ENCODE data around the gene TXN2. TPM values are rescaled to one million over a fixed set of nuclear protein-coding genes. Genes with fewer than 3 reads are reported as not detected.
"Not testable (repeated sequence)": the region's sequence is repeated elsewhere in the genome, so short reads cannot be mapped to it uniquely, and the experiment has no call there.

Gene TXN2, protein sequence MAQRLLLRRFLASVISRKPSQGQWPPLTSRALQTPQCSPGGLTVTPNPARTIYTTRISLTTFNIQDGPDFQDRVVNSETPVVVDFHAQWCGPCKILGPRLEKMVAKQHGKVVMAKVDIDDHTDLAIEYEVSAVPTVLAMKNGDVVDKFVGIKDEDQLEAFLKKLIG
- total RNA-seq (10 to 100 TPM; 22.0 to 39.0 TPM), polyA plus RNA-seq (ENCODE audit: insufficient read length in 2 of 2) (100 to 1,000 TPM; 131 to 135 TPM)
- long read RNA-seq, donor 1, transcript TXN2-201 (4 exons, 1,736 nt): major isoform, 76 of 140 reads
- long read RNA-seq, donor 1, partial matches to known transcripts: 59 of 140 reads
- long read RNA-seq, donor 1, other reads (novel, unspliced or antisense): 0 of 140 reads
- long read RNA-seq, donor 2, transcript TXN2-201 (4 exons, 1,736 nt): major isoform, 36 of 44 reads
- long read RNA-seq, donor 2, partial matches to known transcripts: 6 of 44 reads
- long read RNA-seq, donor 2, other reads (novel, unspliced or antisense): 0 of 44 reads
- long read RNA-seq, donor 3, transcript TXN2-201 (4 exons, 1,736 nt): major isoform, 29 of 47 reads
- long read RNA-seq, donor 3, partial matches to known transcripts: 17 of 47 reads
- long read RNA-seq, donor 3, other reads (novel, unspliced or antisense): 0 of 47 reads
- long read RNA-seq, donor 4, transcript TXN2-201 (4 exons, 1,736 nt): major isoform, 44 of 72 reads
- long read RNA-seq, donor 4, partial matches to known transcripts: 25 of 72 reads
- long read RNA-seq, donor 4, other reads (novel, unspliced or antisense): 0 of 72 reads

DNA sequence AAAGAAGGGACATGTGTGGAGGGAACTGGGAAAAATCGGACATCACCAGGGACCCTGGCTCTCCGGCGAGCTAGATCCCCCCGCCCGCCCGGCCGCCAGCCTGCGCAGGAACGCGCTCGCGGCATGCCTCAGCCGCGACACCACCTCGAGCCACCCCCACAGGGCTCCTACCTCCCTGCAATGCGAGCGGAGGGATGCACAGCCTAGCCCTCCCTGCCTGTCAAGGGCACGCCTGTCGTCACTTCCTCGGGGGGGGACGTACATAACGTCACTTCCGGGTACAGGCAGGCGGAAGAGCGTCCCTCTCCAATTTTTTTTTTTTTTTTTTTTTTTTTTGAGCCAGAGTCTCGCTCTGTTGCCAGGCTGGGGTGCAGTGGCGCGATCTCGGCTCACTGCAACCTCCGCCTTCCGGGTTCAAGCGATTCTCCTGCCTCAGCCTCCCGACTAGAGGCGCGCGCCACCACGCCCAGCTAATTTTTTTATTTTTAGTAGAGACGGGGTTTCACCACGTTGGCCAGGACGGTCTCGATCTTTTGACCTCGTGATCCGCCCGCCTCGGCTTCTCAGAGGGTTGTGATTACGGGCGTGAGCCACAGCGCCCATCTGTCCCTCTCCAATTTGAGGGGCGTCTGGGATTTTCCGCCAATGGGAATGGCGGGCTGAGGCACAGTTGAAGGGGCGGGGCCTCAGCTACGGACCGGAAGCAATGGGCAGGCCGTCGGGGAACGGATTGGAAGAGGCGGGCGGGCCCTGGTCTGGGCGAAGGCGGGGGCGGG lies at the start of gene TXN2:
TXN2 (minus strand) TSS at position 248 of the 776 bp plus-strand sequence. CDS start 803 bp downstream, outside the sequence.
- no peaks in the 10 kb centered on the region for H3K9me3 ChIP-seq (ENCODE audit: control insufficient read depth, insufficient read depth, low read length)
- H3K27me3 ChIP-seq (ENCODE audit: control insufficient read depth, insufficient read depth, low read length): no peaks in the 10 kb centered on the region
- peak within 1 kb of the TSS; percentile 95 for H3K27ac ChIP-seq (ENCODE audit: low read depth, low read length)
- peaks cover 33% of the 10 kb centered on the region for H3K36me3 ChIP-seq (ENCODE audit: control insufficient read depth, insufficient read depth, low read length)
- H3K4me1 ChIP-seq (ENCODE audit: control insufficient read depth, insufficient read depth, low read length): peaks cover 13% of the 10 kb centered on the region
- peak; percentile 91 to 99 (median 94) for DNase-seq (ENCODE audit: low read depth in 4 of 6, low spot score in 6 of 6)
- H3K4me3 ChIP-seq (ENCODE audit: low read depth, low read length): peak within 1 kb of the TSS; percentile 74
- 0% methylated on average over 48 of the region's 62 CpGs for WGBS (ENCODE audit: insufficient coverage)

DNA sequence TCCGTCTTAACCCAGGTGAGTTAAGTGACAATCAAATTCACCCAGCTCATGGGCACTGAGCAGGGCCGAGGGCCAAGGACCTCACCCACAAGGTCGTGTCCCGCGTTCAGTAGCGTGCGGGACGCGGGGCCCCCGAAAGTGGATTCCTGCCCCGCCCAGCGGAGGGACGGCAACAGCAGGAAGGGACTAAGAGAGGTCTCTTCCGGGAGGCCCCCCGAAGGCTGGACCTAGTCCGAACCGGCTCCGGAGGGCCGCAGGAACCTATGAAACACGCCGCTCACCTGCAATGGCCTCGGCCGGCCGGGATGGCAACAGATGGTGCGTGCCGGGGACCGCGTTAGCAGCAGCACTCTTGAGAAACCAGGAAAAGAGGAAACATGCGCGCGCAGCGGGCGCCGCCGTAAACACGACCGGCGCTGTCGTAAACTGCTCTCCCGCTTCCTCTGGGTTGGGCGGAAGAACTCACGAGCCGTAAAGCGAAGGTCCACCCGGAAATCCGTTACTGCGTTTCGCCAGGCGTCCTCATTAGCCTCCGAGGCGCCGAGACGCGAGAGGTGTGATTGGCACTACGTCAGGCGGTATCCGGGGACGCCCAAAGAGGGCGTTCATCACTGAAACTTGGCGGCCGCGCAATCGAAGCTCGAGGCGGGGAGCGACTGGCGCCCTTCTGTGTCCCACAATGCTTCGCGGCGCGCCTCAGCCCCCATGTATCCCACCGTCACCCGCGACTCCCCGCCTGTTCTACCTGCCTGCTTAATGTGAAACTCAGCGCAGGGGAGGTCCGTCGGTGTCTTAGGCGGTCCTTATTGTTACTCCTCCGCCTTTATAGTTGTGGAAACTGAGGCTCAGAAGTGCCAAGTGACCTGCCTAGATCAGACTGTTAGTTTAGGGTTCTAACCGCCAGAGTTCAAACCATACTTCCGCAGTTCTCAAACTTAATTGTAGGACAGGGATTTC lies 47.6 kb upstream of the TXN2 start, which contains the start of gene EIF3D:
EIF3D (minus strand) TSS at position 372 of the 957 bp plus-strand sequence. CDS start 3,045 bp downstream, outside the sequence.
- Histone ChIP-seq H3K36me3 (ENCODE audit: control insufficient read depth, insufficient read depth, low read length) (peaks cover 12% of the 10 kb centered on the region), H3K27ac (ENCODE audit: low read depth, low read length) (peak within 1 kb of the TSS; percentile 98), H3K4me1 (ENCODE audit: control insufficient read depth, insufficient read depth, low read length) (peaks cover 18% of the 10 kb centered on the region), H3K4me3 (ENCODE audit: low read depth, low read length) (peak within 1 kb of the TSS; percentile 97), H3K27me3 (ENCODE audit: control insufficient read depth, insufficient read depth, low read length) (no peaks in the 10 kb centered on the region), H3K9me3 (ENCODE audit: control insufficient read depth, insufficient read depth, low read length) (no peaks in the 10 kb centered on the region)
- WGBS (ENCODE audit: insufficient coverage): under 1% methylated on average over 81 of the region's 82 CpGs
- DNase-seq (ENCODE audit: low read depth in 4 of 6, low spot score in 6 of 6): peak; percentile 96 to 100 (median 98)

DNA sequence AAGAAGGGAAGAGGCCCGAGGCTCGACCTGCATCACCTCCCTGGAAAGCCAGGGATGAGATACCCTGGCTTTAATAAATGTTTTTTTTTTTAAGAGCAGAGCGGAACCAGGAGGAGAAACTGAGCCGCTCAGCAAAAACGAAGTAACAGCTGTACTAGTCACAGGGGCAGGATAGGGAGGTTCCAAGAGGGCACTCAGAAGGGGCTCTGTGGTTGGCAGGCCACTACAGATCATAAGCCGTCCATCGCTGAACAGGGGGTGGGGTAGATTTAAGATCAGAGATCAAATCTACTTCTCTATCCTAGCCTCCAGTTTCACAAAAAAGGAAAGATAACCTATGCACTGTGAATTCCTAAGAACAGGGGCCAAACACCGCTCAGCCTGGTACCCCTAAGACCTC lies 46.9 kb upstream of the TXN2 start:
- Histone ChIP-seq H3K4me3 (ENCODE audit: low read depth, low read length) (peak overlapping the region; percentile 97), H3K27ac (ENCODE audit: low read depth, low read length) (peak overlapping the region; percentile 98), H3K4me1 (ENCODE audit: control insufficient read depth, insufficient read depth, low read length) (peaks cover 18% of the 10 kb centered on the region), H3K36me3 (ENCODE audit: control insufficient read depth, insufficient read depth, low read length) (peaks cover 16% of the 10 kb centered on the region), H3K27me3 (ENCODE audit: control insufficient read depth, insufficient read depth, low read length) (no peaks in the 10 kb centered on the region), H3K9me3 (ENCODE audit: control insufficient read depth, insufficient read depth, low read length) (no peaks in the 10 kb centered on the region)
- no peak for DNase-seq (ENCODE audit: low read depth in 4 of 6, low spot score in 6 of 6)
- 18% methylated on average over 5 of the region's 8 CpGs for WGBS (ENCODE audit: insufficient coverage)

DNA sequence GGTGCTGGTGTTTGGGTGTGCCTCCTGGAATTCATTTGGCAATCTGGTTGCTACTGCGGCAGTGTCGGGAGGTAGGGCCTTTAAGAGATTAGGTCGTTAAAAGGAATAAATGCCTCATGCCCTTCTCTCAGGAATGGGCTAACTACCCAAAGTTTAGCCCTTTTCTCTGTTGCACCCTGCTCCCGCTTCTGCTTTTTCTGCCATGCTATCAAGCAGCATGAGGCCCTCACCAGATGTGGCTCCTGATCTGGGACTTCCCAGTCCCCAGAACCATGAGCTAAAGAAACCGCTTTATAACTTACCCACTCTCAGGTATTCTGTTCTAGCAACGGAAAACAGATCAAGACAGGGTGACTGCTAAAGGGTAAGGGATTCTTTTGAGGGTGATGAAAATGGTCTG lies 41.2 kb upstream of the TXN2 start:
- WGBS (ENCODE audit: insufficient coverage): 97% methylated on average over 4 of the region's 6 CpGs
- H3K36me3 ChIP-seq (ENCODE audit: control insufficient read depth, insufficient read depth, low read length): peaks cover 67% of the 10 kb centered on the region
- H3K9me3 ChIP-seq (ENCODE audit: control insufficient read depth, insufficient read depth, low read length): no peaks in the 10 kb centered on the region
- H3K27me3 ChIP-seq (ENCODE audit: control insufficient read depth, insufficient read depth, low read length): no peaks in the 10 kb centered on the region
- H3K27ac ChIP-seq (ENCODE audit: low read depth, low read length): no peak overlapping the region
- DNase-seq (ENCODE audit: low read depth in 4 of 6, low spot score in 6 of 6): no peak
- no peaks in the 10 kb centered on the region for H3K4me1 ChIP-seq (ENCODE audit: control insufficient read depth, insufficient read depth, low read length)
- H3K4me3 ChIP-seq (ENCODE audit: low read depth, low read length): no peak overlapping the region

DNA sequence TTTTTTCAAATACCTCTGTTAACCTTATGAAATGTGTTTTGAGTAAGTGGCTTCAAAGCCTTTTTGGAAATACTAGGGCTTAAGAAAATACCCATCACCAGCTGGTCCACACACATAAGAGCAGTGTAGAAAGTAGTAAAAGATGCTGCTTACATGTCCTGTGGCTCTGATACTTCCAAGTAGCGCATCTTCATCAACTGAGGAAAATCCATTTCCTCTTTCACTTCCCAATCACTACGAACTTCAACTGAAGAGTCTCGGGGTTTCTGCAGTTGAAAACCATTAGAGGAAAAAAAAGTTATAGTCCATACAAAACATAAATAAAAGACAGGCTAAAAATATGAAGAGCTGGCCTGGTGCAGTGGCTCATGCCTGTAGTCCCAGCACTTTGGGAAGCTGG lies 39.0 kb upstream of the TXN2 start:
- H3K27me3 ChIP-seq (ENCODE audit: control insufficient read depth, insufficient read depth, low read length): no peaks in the 10 kb centered on the region
- H3K9me3 ChIP-seq (ENCODE audit: control insufficient read depth, insufficient read depth, low read length): no peaks in the 10 kb centered on the region
- no peak for DNase-seq (ENCODE audit: low read depth in 4 of 6, low spot score in 6 of 6)
- no peaks in the 10 kb centered on the region for H3K4me1 ChIP-seq (ENCODE audit: control insufficient read depth, insufficient read depth, low read length)
- no peak overlapping the region for H3K27ac ChIP-seq (ENCODE audit: low read depth, low read length)
- no peak overlapping the region for H3K4me3 ChIP-seq (ENCODE audit: low read depth, low read length)
- WGBS (ENCODE audit: insufficient coverage): no CpG with 5 or more reads among the region's 3 CpGs
- peaks cover 80% of the 10 kb centered on the region for H3K36me3 ChIP-seq (ENCODE audit: control insufficient read depth, insufficient read depth, low read length)

DNA sequence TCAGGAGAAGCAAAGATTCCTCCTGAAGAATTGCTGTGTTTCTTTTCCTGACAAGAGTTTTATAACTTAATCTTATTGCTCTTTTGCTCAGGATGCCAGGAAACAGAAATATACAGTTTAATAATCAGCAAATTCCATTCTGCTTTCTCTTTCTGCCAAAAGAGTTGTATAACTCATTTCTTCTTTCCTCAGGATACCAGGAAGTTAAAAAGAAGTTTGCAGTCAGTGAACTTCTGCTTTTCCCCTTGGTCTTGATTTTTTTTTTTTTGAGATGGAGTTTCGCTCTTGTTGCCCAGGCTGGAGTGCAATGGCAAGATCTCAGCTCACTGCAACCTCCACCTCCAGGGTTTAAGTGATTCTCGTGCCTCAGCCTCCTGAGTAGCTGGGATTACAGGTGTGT lies 38.5 kb upstream of the TXN2 start:
- not testable (repeated sequence) for H3K27ac ChIP-seq (ENCODE audit: low read depth, low read length)

DNA sequence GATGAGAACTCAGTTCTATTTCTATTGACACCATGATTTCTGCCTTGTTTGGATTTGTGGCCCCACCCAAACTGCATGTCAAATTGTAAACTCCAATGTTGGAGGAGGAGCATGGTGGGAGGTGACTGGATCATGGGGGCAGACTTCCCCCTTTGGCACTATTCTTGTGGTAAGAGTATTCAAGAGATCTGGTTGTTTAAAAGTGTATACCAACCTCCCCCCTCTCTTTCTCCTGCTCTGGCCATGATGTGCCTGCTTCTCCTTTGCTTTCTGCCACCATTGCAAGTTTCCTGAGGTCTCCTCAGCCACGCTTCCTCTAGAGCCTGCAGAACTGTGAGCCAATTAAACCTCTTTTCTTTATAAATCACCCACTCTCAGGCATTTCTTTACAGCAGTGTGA lies 33.3 kb upstream of the TXN2 start:
- H3K4me3 ChIP-seq (ENCODE audit: low read depth, low read length): no peak overlapping the region
- no peak overlapping the region for H3K27ac ChIP-seq (ENCODE audit: low read depth, low read length)
- no peaks in the 10 kb centered on the region for H3K27me3 ChIP-seq (ENCODE audit: control insufficient read depth, insufficient read depth, low read length)
- no peak for DNase-seq (ENCODE audit: low read depth in 4 of 6, low spot score in 6 of 6)
- H3K4me1 ChIP-seq (ENCODE audit: control insufficient read depth, insufficient read depth, low read length): no peaks in the 10 kb centered on the region
- WGBS (ENCODE audit: insufficient coverage): 85% methylated on average over 1 of the region's 1 CpG
- no peaks in the 10 kb centered on the region for H3K9me3 ChIP-seq (ENCODE audit: control insufficient read depth, insufficient read depth, low read length)
- peaks cover 93% of the 10 kb centered on the region for H3K36me3 ChIP-seq (ENCODE audit: control insufficient read depth, insufficient read depth, low read length)

More for the DNA sequence above, 38.5 kb upstream of the TXN2 start:
- peaks cover 82% of the 10 kb centered on the region for H3K36me3 ChIP-seq (ENCODE audit: control insufficient read depth, insufficient read depth, low read length)
- WGBS (ENCODE audit: insufficient coverage): no CpG with 5 or more reads among the region's 2 CpGs
- H3K9me3 ChIP-seq (ENCODE audit: control insufficient read depth, insufficient read depth, low read length); H3K27me3 ChIP-seq (ENCODE audit: control insufficient read depth, insufficient read depth, low read length); DNase-seq (ENCODE audit: low read depth in 4 of 6, low spot score in 6 of 6); H3K4me3 ChIP-seq (ENCODE audit: low read depth, low read length); H3K4me1 ChIP-seq (ENCODE audit: control insufficient read depth, insufficient read depth, low read length): not testable (repeated sequence)

DNA sequence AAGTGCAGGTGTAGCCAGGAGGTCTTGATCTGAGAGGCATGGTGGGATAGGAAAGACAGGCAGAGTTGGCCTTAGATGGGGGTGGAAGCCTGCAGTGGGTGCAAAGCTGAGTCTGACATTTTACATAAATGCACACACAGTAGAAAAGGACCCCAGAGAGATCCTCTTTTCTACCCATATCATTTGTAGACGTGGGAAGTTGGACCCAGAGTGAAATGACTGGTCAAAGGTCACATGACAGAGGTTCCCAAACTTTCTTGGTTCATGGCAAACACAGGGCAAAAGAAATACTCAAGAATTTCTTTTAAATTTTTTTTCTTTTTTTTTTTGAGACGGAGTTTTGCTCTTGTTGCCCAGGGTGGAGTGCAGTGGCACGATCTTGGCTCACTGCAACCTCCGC lies 31.6 kb upstream of the TXN2 start:
- 67% methylated on average over 1 of the region's 4 CpGs for WGBS (ENCODE audit: insufficient coverage)
- H3K27ac ChIP-seq (ENCODE audit: low read depth, low read length): no peak overlapping the region
- no peak overlapping the region for H3K4me3 ChIP-seq (ENCODE audit: low read depth, low read length)

More for the DNA sequence above, 31.6 kb upstream of the TXN2 start:
- Histone ChIP-seq H3K36me3 (ENCODE audit: control insufficient read depth, insufficient read depth, low read length) (peaks cover 76% of the 10 kb centered on the region), H3K27me3 (ENCODE audit: control insufficient read depth, insufficient read depth, low read length) (no peaks in the 10 kb centered on the region), H3K9me3 (ENCODE audit: control insufficient read depth, insufficient read depth, low read length) (no peaks in the 10 kb centered on the region), H3K4me1 (ENCODE audit: control insufficient read depth, insufficient read depth, low read length) (no peaks in the 10 kb centered on the region)
- DNase-seq (ENCODE audit: low read depth in 4 of 6, low spot score in 6 of 6): no peak

All from spinal cord (tissue), 10 donors.